ENCODE measurements around the gene ZSWIM7. TPM values are rescaled to one million over a fixed set of nuclear protein-coding genes. Genes with fewer than 3 reads are reported as not detected.

The ZSWIM7 gene, protein sequence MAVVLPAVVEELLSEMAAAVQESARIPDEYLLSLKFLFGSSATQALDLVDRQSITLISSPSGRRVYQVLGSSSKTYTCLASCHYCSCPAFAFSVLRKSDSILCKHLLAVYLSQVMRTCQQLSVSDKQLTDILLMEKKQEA
- polyA plus RNA-seq, result 10 to 100 TPM; 20.0 to 33.8 (median 26.1) TPM
- long read RNA-seq, donor 1, result 0 reads
- long read RNA-seq, donor 2, partial matches to known transcripts, result 0 of 3 reads
- long read RNA-seq, donor 2, other reads (novel, unspliced or antisense), result 0 of 3 reads
- long read RNA-seq, donor 3, partial matches to known transcripts, result 0 of 7 reads
- long read RNA-seq, donor 3, other reads (novel, unspliced or antisense), result 0 of 7 reads
- long read RNA-seq, donor 4, partial matches to known transcripts, result 0 of 1 reads
- long read RNA-seq, donor 4, other reads (novel, unspliced or antisense), result 0 of 1 reads
- long read RNA-seq, donor 5, partial matches to known transcripts, result 0 of 4 reads
- long read RNA-seq, donor 5, other reads (novel, unspliced or antisense), result 0 of 4 reads
- long read RNA-seq, donor 6, partial matches to known transcripts, result 0 of 6 reads
- long read RNA-seq, donor 6, other reads (novel, unspliced or antisense), result 0 of 6 reads
- long read RNA-seq, donor 7, transcript ZSWIM7-201 (5 exons, 2,008 nt), result major isoform, 14 of 41 reads
- long read RNA-seq, donor 7, transcript ZSWIM7-205 (6 exons, 703 nt), result minor isoform, 10 of 41 reads
- long read RNA-seq, donor 7, partial matches to known transcripts, result 7 of 41 reads
- long read RNA-seq, donor 7, other reads (novel, unspliced or antisense), result 0 of 41 reads
- long read RNA-seq, donor 8, result 0 reads
- long read RNA-seq, donor 9, partial matches to known transcripts, result 0 of 3 reads
- long read RNA-seq, donor 9, other reads (novel, unspliced or antisense), result 0 of 3 reads
- long read RNA-seq, donor 10, partial matches to known transcripts, result 0 of 10 reads
- long read RNA-seq, donor 10, other reads (novel, unspliced or antisense), result 0 of 10 reads

DNA sequence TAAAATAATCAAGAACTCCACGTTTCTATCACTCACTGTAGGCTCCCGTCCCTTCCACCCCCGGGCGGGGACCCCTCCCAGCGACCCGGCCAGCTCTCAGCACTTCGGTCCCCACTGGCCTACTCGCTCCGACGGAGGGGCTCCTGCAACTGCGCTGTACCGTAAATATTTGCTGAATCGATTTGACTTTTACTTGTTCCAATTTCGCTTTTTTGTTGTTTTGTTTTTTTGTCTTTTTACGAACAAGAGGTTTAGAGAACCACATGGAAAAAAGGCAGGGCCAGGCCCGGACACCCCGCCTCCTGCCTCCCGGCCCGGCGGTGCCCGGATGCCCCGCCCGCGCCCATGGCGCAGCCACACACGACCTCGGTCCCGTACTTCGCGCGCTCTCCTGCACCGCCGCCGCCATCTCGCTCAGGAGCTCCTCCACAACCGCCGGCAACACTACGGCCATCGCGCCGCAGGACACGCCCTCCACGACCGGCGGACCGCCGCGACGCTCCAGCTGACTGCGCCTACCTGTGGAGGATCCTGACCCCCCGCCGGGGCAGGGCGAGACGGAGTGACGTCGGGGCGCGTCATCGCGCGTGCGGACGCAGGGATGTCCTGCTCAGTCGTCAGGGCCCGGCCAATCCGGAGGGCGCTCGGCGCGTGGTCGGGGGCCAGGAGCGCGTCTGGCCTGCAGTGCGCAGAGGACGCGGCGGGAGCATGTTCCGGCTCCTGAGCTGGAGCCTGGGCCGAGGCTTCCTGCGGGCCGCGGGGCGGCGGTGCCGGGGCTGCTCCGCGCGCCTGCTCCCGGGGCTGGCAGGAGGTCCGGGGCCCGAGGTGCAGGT, at the start of gene ZSWIM7, which contains the start of gene TTC19:
Gene ZSWIM7 (minus strand): TSS at position 564 of the 833 bp plus-strand sequence. CDS start 110 bp downstream, at position 454.
Gene TTC19 (plus strand): TSS at position 684 of the 833 bp plus-strand sequence. CDS start 25 bp downstream, at position 709.
- DNase-seq (peak; percentile 97 to 100), FAIRE-seq (no peak)
- Histone ChIP-seq H3K36me3 (ENCODE audit: control insufficient read depth in 3 of 3, insufficient read depth in 2 of 3, low read depth in 1 of 3, low read length in 3 of 3) (peaks cover 3 to 32% (median 13%) of the 10 kb centered on the region in 3 donors), H3K4me1 (ENCODE audit: control insufficient read depth in 3 of 3, insufficient read depth in 2 of 3, low read depth in 1 of 3, low read length in 2 of 3) (peaks cover 0 to 15% (median 14%) of the 10 kb centered on the region in 3 donors), H3K4me3 (ENCODE audit: low read depth in 1 of 3, low read length in 3 of 3) (peak within 1 kb of the TSS; percentile 78 to 87 (median 80)), H3K27ac (ENCODE audit: low read depth in 1 of 3, low read length in 2 of 3) (peak within 1 kb of the TSS; percentile 97 to 99 (median 98)), H3K27me3 (ENCODE audit: control insufficient read depth in 3 of 3, insufficient read depth in 3 of 3, low read length in 3 of 3) (no peaks in the 10 kb centered on the region), H3K9me3 (ENCODE audit: control insufficient read depth in 2 of 2, insufficient read depth in 1 of 2, low read depth in 1 of 2, low read length in 1 of 2) (peaks cover 0 to 11% of the 10 kb centered on the region in 2 donors)
- 0 to 1% (median 0%) methylated on average over 71 to 91 of the region's 91 CpGs for WGBS, 3 donors

- DNase-seq, result no peak
- Histone ChIP-seq H3K4me3 (ENCODE audit: low read depth in 1 of 3, low read length in 3 of 3) (no peak overlapping the region), H3K27ac (ENCODE audit: low read depth in 1 of 3, low read length in 2 of 3) (no peak overlapping the region), H3K27me3 (ENCODE audit: control insufficient read depth in 3 of 3, insufficient read depth in 3 of 3, low read length in 3 of 3) (no peaks in the 10 kb centered on the region), H3K36me3 (ENCODE audit: control insufficient read depth in 3 of 3, insufficient read depth in 2 of 3, low read depth in 1 of 3, low read length in 3 of 3) (peaks cover 4 to 49% (median 40%) of the 10 kb centered on the region in 3 donors), H3K9me3 (ENCODE audit: control insufficient read depth in 2 of 2, insufficient read depth in 1 of 2, low read depth in 1 of 2, low read length in 1 of 2) (no peaks in the 10 kb centered on the region), H3K4me1 (ENCODE audit: control insufficient read depth in 3 of 3, insufficient read depth in 2 of 3, low read depth in 1 of 3, low read length in 2 of 3) (no peaks in the 10 kb centered on the region)
- 86 to 91% (median 89%) methylated on average over 14 of the region's 14 CpGs for WGBS, 3 donors
- FAIRE-seq, result no peak
Measured at GRCh38 chr17:16048811-16049449, 49.4 kb upstream of the ZSWIM7 start.

- Histone ChIP-seq H3K9me3 (ENCODE audit: control insufficient read depth in 2 of 2, insufficient read depth in 1 of 2, low read depth in 1 of 2, low read length in 1 of 2) (no peaks in the 10 kb centered on the region), H3K27ac (ENCODE audit: low read depth in 1 of 3, low read length in 2 of 3) (no peak overlapping the region), H3K4me3 (ENCODE audit: low read depth in 1 of 3, low read length in 3 of 3) (no peak overlapping the region), H3K27me3 (ENCODE audit: control insufficient read depth in 3 of 3, insufficient read depth in 3 of 3, low read length in 3 of 3) (no peaks in the 10 kb centered on the region), H3K36me3 (ENCODE audit: control insufficient read depth in 3 of 3, insufficient read depth in 2 of 3, low read depth in 1 of 3, low read length in 3 of 3) (peaks cover 4 to 54% (median 52%) of the 10 kb centered on the region in 3 donors), H3K4me1 (ENCODE audit: control insufficient read depth in 3 of 3, insufficient read depth in 2 of 3, low read depth in 1 of 3, low read length in 2 of 3) (no peaks in the 10 kb centered on the region)
- WGBS, 3 donors, result 89 to 97% (median 95%) methylated on average over 3 of the region's 3 CpGs
- DNase-seq, result no peak
- no peak for FAIRE-seq
Measured at GRCh38 chr17:16046966-16047365, 47.5 kb upstream of the ZSWIM7 start.

GRCh38 chr17:16044487-16044886, 45.0 kb upstream of the ZSWIM7 start:
- H3K36me3 ChIP-seq (ENCODE audit: control insufficient read depth in 3 of 3, insufficient read depth in 2 of 3, low read depth in 1 of 3, low read length in 3 of 3), result peaks cover 8 to 49% (median 48%) of the 10 kb centered on the region in 3 donors
- FAIRE-seq (no peak), DNase-seq (no peak)
- no peaks in the 10 kb centered on the region for H3K9me3 ChIP-seq (ENCODE audit: control insufficient read depth in 2 of 2, insufficient read depth in 1 of 2, low read depth in 1 of 2, low read length in 1 of 2)
- no peak overlapping the region for H3K27ac ChIP-seq (ENCODE audit: low read depth in 1 of 3, low read length in 2 of 3)
- WGBS, 3 donors, result 85 to 90% (median 89%) methylated on average over 10 of the region's 10 CpGs
- H3K4me3 ChIP-seq (ENCODE audit: low read depth in 1 of 3, low read length in 3 of 3), result no peak overlapping the region
- H3K4me1 ChIP-seq (ENCODE audit: control insufficient read depth in 3 of 3, insufficient read depth in 2 of 3, low read depth in 1 of 3, low read length in 2 of 3), result peaks cover 0 to 12% (median 0%) of the 10 kb centered on the region in 3 donors
- H3K27me3 ChIP-seq (ENCODE audit: control insufficient read depth in 3 of 3, insufficient read depth in 3 of 3, low read length in 3 of 3), result no peaks in the 10 kb centered on the region

GRCh38 chr17:16040710-16041251, 41.3 kb upstream of the ZSWIM7 start:
- Histone ChIP-seq H3K4me3 (ENCODE audit: low read depth in 1 of 3, low read length in 3 of 3) (no peak overlapping the region), H3K4me1 (ENCODE audit: control insufficient read depth in 3 of 3, insufficient read depth in 2 of 3, low read depth in 1 of 3, low read length in 2 of 3) (peaks cover 0 to 12% (median 0%) of the 10 kb centered on the region in 3 donors), H3K27me3 (ENCODE audit: control insufficient read depth in 3 of 3, insufficient read depth in 3 of 3, low read length in 3 of 3) (no peaks in the 10 kb centered on the region), H3K36me3 (ENCODE audit: control insufficient read depth in 3 of 3, insufficient read depth in 2 of 3, low read depth in 1 of 3, low read length in 3 of 3) (peaks cover 22 to 47% (median 45%) of the 10 kb centered on the region in 3 donors), H3K27ac (ENCODE audit: low read depth in 1 of 3, low read length in 2 of 3) (peak overlapping the region in 2 of 3 donors; percentile 24 to 53), H3K9me3 (ENCODE audit: control insufficient read depth in 2 of 2, insufficient read depth in 1 of 2, low read depth in 1 of 2, low read length in 1 of 2) (peaks cover 0 to 2% of the 10 kb centered on the region in 2 donors)
- WGBS, 3 donors, result 37 to 72% (median 52%) methylated on average over 4 of the region's 4 CpGs
- FAIRE-seq, result no peak
- DNase-seq, result peak; percentile 71 to 75

DNA sequence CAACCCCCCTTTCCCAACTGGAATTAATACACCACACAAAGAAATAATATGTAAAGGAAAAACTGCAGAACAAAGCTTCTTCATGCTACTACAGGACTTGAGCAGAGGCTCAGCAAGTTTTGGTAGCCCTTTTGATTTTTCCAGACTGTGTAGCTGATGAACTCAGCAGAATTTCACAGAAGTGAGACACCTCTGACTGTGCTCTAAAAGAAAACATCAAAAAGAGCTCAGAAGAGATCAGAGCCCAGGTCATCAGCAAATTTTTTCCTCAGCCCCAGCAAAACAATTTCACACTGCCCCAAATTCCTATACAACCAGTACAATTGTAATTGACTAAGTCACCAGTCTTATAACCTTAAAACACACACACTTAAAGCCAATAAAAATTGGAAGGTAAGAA, 38.1 kb upstream of the ZSWIM7 start:
- peaks cover 22 to 54% (median 44%) of the 10 kb centered on the region in 3 donors for H3K36me3 ChIP-seq (ENCODE audit: control insufficient read depth in 3 of 3, insufficient read depth in 2 of 3, low read depth in 1 of 3, low read length in 3 of 3)

GRCh38 chr17:16036261-16036660, 36.8 kb upstream of the ZSWIM7 start:
- H3K4me3 ChIP-seq (ENCODE audit: low read depth in 1 of 3, low read length in 3 of 3), result no peak overlapping the region
- H3K9me3 ChIP-seq (ENCODE audit: control insufficient read depth in 2 of 2, insufficient read depth in 1 of 2, low read depth in 1 of 2, low read length in 1 of 2), result peaks cover 0 to 2% of the 10 kb centered on the region in 2 donors
- peaks cover 0 to 10% (median 0%) of the 10 kb centered on the region in 3 donors for H3K4me1 ChIP-seq (ENCODE audit: control insufficient read depth in 3 of 3, insufficient read depth in 2 of 3, low read depth in 1 of 3, low read length in 2 of 3)
- 92 to 96% (median 95%) methylated on average over 2 of the region's 2 CpGs for WGBS, 3 donors
- peaks cover 26 to 52% (median 51%) of the 10 kb centered on the region in 3 donors for H3K36me3 ChIP-seq (ENCODE audit: control insufficient read depth in 3 of 3, insufficient read depth in 2 of 3, low read depth in 1 of 3, low read length in 3 of 3)
- peak overlapping the region in 1 of 3 donors; percentile 2 for H3K27ac ChIP-seq (ENCODE audit: low read depth in 1 of 3, low read length in 2 of 3)
- FAIRE-seq (no peak), DNase-seq (no peak)
- H3K27me3 ChIP-seq (ENCODE audit: control insufficient read depth in 3 of 3, insufficient read depth in 3 of 3, low read length in 3 of 3), result no peaks in the 10 kb centered on the region

More for the DNA sequence above, 38.1 kb upstream of the ZSWIM7 start:
- Histone ChIP-seq H3K4me1 (ENCODE audit: control insufficient read depth in 3 of 3, insufficient read depth in 2 of 3, low read depth in 1 of 3, low read length in 2 of 3) (peaks cover 0 to 12% (median 0%) of the 10 kb centered on the region in 3 donors), H3K4me3 (ENCODE audit: low read depth in 1 of 3, low read length in 3 of 3) (no peak overlapping the region), H3K27ac (ENCODE audit: low read depth in 1 of 3, low read length in 2 of 3) (no peak overlapping the region), H3K27me3 (ENCODE audit: control insufficient read depth in 3 of 3, insufficient read depth in 3 of 3, low read length in 3 of 3) (no peaks in the 10 kb centered on the region), H3K9me3 (ENCODE audit: control insufficient read depth in 2 of 2, insufficient read depth in 1 of 2, low read depth in 1 of 2, low read length in 1 of 2) (peaks cover 0 to 2% of the 10 kb centered on the region in 2 donors)
- no peak for FAIRE-seq
- no peak for DNase-seq

All from small intestine (tissue), 16 donors.